ENCODE results near the gene CCNF.
A peak's percentile ranks its signal among the peaks of the same experiment; 100 is the strongest.

CCNF gene

DNA sequence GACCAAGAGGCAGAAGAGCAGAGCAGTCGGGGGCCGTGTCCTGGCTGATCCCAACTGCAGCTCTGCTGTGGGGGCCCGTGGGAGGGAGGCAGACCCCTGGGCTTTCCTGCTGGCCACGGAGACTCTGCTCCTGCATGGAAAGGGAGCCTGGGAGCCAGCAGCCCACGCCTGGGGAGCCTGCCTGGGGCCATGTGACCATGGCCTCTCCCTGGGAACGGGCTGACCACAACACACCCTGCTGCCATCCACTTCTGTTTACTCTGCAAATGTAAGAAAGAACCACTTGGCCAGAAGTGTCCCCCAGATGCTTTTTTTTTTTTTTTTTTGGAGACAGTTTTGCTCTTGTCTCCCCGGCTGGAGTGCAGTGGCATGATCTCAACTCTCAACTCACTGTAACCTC lies 28.7 kb downstream of the CCNF start:
- DNase-seq: no peak

GRCh38 chr16:2458887-2459646 lies 29.8 kb downstream of the CCNF start:
- DNase-seq: no peak

DNA sequence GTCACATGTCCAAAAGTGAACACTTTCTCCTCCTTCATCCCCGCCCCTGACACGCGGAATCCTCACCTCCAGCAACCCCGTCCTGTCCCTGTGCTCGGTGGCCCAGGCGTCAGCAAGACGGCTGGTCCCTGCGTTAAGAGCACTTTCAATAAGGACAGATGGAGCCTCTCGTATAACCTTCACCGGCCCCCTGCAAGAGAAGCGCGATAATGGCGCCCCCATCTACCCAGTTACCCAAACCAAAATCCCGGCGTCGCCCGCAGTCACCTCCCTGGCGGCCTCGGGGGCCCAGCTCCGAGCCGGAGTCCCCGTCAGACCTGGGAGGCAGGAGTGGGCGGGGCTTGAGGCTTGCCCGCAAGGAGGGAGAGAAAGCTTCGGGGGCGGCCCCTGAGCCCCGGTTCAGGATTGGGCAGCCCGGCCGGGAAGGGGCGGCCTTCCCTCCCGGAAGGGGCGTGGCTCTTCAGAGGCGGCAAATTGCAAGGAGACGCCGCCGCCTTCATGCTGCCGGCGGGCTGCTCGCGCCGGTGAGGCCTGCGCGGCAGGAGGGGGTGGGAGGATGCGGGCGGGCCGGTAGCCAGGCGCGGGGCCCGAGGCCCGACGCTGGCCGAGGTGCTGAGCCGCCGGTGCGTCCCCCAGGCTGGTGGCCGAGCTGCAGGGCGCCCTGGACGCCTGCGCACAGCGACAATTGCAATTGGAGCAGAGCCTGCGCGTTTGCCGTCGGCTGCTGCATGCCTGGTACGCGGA lies 30.6 kb downstream of the CCNF start, which contains the start of gene TEDC2:
Gene TEDC2 (plus strand): TSS at position 463 of the 744 bp plus-strand sequence. CDS start 36 bp downstream, at position 499.
- peak; percentile 92 for DNase-seq

GRCh38 chr16:2460391-2460713 lies 31.1 kb downstream of the CCNF start:
- DNase-seq: no peak

DNA sequence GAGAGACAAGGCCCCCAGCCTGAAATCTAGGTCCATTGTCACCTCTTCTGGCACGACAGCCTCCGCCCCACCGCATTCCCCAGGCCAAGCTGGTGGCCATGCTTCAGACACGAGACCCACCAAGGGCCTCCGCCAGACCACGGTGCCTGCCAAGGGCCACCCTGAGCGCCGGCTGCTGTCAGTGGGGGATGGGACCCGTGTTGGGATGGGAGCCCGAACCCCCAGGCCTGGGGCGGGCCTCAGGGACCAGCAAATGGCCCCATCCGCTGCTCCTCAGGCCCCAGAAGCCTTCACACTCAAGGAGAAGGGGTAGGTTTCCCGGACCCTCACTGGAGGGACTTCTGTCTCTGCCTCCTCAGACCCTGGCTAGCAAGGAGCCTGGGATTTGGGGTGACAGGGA lies 31.7 kb downstream of the CCNF start:
- DNase-seq: no peak

GRCh38 chr16:2462031-2462866 lies 33.0 kb downstream of the CCNF start:
- no peak for DNase-seq

DNA sequence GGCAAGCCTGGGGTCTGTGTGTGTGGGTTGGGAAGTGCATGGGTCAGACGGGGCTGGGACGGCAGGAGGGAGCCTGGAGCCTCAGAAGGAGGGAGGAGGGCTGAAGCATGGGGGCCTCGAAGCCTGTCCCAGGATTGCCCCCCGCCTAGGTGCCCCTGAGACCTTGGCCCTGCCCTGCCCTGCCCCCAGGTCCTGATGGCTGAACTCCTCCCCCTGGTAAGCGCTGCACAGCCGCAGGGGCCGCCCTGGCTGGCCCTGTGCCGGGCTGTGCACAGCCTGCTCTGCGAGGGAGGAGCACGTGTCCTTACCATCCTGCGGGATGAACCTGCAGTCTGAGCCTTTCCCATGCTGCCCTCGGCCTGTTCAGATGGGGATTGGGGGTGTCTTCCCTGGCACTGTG lies 35.1 kb downstream of the CCNF start:
- no peak for DNase-seq

- DNase-seq: no peak
These were observed 36.6 kb downstream of the CCNF start for GRCh38 chr16:2465653-2466415.

GRCh38 chr16:2466667-2467527 lies 37.6 kb downstream of the CCNF start:
- no peak for DNase-seq

DNA sequence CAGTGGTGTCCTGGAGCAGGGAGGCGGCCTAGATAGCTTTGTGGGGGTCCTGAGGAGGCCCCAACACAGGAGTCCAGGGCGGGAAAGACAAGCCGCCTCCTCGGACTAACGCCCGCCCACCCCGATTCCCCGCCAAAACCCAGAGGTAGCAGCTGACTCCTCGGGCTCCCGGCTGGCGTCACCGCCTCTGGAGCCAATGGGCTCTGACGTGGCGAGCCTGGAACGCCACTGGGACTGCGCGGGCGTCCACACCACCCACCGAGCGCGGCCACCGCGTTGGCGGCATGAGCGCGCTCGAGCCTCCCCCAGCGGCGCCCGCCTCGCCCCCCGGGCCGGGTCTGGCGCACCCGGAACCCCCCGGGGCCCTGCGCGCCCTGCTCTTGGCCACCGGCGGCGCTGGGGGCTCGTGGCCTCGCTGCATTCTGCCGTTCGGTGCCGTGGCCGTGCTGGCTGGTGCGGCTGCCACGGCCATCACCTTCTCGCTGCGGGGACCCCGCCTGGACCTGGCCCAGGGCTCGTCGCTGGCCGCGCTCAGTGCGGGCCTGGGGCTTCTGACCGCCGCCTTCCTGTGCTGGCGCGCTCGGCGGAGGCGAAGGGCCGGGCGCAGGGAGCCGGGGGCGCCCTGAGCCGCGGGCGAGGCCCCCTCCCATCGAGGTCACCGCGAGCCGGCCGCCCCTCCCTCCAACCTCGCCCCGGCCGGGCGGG lies 38.4 kb downstream of the CCNF start:
- no peak for DNase-seq

- DNase-seq: no peak
These were observed 39.0 kb downstream of the CCNF start for GRCh38 chr16:2468233-2468724.

DNA sequence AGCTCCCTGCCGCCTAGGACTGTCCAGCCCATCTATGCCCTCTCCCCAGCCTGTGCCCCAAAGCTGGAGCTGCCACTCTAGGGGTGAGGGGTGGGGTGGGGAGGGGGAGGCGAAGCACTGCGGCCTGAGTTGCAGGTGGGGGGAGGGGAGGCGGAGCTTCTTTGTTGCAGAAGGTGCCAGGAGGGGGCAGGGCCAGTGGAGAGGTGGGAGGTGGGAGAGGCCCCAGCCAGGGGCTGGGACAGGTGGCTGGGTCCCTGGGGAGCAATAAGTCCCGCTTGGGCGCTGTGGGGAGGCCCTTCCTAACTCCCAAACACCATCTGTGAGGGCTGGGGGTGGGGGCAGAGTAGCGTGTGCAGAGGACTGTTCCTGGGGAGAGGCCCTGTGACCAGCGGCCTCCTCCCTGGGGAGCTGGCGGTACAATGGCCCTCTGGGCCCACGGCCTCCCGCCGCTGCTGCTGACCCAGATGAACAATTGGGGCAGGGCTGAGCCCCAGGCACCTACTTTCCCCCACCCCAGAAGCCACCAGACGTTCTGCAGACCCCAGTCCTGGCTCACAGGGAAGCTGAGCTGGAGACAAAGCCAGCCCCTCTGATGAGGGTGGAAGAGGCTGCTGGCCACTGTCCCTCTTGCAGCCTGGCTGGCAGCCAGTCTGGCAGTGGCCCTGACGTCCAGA lies 39.6 kb downstream of the CCNF start:
- peak; percentile 84 for DNase-seq

DNA sequence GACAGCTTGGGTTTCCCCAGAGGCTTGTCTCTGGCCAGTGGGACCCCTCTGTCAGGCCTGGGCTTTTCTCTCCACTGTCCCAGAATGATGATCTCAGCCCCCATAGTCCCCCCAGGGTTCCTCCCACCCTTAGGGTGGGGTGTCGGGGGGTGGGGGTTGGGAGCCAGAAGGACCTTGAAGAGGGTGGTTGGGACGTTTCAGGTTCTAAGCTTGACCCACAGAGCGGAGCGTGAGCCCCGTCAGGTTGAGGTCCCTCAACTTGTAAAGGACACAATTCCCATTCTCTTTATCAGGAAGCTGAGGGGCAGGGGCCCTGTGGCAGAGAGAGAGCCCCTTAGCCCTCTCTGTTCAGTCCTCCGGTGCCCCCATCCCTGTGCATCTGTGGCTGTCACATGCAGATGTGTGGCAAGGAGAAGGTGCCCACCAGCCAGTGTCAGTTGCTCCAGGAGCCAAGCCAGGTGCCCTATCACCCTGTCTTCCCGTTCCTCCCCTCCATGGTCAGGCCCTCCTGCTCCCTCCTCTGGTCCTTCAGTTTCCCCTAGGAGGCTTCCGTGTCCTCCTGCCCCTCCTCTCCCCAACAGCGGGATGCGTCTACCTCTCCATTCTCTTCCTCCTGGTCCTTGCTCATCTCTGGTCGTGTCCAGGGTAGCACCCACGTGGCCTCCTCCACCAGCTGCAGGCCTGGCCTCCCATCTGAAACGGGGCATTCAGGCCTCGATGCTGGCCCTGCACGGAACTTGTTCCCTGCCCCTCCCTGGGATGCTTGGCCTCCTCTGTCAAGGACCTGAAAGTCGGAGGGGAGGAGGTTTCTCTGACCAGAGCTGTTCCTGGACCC lies 40.4 kb downstream of the CCNF start:
- DNase-seq: no peak

GRCh38 chr16:2470234-2470601 lies 41.0 kb downstream of the CCNF start:
- no peak for DNase-seq

DNA sequence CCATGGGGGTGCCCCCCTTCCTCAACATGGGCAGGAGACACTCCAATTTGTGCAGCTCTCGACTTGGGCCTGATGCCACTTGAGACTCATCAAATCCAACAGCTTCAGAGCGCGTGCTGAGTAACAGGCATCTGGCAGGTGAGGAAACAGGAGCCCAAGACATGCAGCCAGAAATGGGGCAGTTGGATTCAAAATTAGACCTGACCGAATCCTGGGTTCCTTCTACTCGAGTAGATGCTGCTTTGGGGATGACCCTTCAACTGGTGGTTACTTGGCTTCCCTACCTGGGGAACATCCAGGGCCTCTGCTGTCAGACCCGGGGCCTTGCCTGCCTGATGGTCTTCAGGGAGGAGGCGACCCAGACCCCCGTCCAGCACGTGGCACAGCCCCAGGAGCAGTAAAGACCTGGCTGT lies 41.4 kb downstream of the CCNF start:
- no peak for DNase-seq

DNA sequence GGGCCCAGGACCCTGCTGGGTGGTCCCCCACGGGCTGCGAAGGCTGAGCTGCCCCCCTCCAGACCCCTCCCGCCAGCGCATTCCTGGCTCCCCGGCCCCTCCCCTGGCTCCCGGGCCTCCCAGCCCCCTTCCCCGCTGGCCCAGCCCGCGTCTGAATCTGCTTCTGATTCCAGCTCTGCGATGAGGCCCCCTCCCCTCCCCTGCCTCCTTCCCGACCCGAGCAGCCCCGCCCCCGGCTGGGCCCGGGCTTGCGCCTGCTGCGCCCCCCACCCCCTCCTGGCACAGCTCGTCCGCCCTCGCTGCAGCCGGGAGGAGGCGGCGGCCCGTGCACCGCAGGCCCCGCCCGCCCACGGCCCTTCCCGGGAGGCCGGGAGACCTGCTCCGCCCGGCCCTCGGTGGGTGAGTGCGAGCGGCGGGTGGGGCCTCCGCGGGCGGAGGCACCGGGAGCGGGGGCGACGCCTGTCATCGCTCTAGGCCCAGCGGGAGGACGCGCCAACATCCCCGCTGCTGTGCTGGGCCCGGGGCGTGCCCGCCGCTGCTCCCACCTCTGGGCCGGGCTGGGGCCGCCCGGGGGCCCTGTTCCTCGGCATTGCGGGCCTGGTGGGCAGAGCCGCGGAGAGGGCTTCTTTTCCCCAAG lies 41.9 kb downstream of the CCNF start, which contains the start of gene NTN3:
Gene NTN3 (plus strand): TSS at position 282 of the 637 bp plus-strand sequence. CDS start 405 bp downstream, outside the sequence.
- DNase-seq: no peak

DNA sequence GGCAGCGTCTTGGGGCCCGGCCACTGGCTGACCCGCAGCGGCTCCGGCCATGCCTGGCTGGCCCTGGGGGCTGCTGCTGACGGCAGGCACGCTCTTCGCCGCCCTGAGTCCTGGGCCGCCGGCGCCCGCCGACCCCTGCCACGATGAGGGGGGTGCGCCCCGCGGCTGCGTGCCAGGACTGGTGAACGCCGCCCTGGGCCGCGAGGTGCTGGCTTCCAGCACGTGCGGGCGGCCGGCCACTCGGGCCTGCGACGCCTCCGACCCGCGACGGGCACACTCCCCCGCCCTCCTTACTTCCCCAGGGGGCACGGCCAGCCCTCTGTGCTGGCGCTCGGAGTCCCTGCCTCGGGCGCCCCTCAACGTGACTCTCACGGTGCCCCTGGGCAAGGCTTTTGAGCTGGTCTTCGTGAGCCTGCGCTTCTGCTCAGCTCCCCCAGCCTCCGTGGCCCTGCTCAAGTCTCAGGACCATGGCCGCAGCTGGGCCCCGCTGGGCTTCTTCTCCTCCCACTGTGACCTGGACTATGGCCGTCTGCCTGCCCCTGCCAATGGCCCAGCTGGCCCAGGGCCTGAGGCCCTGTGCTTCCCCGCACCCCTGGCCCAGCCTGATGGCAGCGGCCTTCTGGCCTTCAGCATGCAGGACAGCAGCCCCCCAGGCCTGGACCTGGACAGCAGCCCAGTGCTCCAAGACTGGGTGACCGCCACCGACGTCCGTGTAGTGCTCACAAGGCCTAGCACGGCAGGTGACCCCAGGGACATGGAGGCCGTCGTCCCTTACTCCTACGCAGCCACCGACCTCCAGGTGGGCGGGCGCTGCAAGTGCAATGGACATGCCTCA lies 42.6 kb downstream of the CCNF start:
- DNase-seq: no peak

- no peak for DNase-seq
These were observed 43.2 kb downstream of the CCNF start for GRCh38 chr16:2472488-2472864.

Measured in GF-D8 (cell line).